DLD1 (cell line): ENCODE measurements around the gene NELL2.
"Not testable (repeated sequence)": the region's sequence is repeated elsewhere in the genome, so short reads cannot be mapped to it uniquely, and the experiment has no call there.

ENCODE experiments used
- in situ Hi-C: cut with HindIII; loops from 2 replicates; pipeline ENCODE4 v1.10.0; 2017; ENCODE audit warnings: low sequenced_read_pairs

Gene NELL2

GRCh38 chr12:44847888-44848702, 28.0 kb downstream of the NELL2 start:
- in situ Hi-C loops, result no loop called here

DNA sequence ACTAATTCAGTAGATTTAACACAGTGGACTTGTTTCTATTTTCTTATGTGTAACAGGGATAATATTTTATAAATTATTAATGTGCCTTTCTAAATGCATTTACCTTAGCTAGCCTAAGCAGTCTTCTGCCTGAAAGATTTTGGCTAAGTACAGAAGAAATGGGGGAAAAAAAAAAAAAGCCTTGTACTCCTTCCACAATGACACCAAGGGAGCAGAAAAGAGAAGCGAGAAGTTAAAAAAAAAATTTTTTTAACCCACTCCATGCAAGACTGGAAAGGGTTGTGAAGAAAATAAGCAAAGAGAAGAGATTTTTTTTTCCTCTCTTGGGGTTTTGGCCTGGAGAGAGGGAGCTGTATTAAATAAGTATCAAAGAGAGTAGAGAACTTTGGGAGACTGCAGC, 28.7 kb downstream of the NELL2 start:
- in situ Hi-C loops, result no loop called here

DNA sequence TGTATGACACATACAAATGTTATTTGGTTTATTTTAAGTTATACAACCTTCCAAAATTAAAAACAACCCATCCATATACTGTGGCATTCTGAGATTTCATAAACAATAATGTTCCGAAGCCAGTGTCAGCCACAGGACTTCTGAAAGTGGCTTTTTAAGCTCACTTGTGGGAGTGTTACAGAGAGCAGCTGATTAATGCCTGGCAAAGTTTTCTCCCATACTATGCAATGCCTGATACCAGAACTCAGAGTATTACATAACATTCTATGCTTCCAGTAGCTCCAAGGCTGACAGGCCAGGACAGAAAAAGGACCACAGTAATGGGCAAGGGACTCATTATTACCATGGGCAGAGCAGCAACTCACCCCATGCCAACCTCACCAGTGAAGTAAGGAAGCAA, 29.3 kb downstream of the NELL2 start:
- in situ Hi-C loops, result no loop called here

DNA sequence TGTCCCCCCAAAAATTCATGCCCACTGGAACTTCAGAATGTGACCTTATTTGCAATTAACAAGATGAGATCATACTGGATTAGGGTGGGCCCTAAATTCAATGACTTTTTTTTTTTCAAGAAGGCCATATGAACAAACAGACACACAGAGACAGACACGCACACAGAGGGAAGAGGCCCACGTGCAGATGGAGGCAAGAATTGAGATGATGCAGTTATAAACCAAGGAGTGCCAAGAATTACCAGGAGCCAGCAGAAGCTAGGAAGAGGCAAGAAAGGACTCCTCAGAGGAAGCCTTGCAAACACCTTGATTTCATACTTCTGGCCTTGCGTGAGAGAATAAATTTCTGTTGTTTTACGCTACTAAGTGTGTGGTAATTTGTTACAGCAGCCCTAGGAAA, 33.4 kb downstream of the NELL2 start:
- in situ Hi-C loops, result no loop called here

- in situ Hi-C loops, result no loop called here
Observed at GRCh38 chr12:44839785-44840184, 36.3 kb downstream of the NELL2 start.

GRCh38 chr12:44837114-44837755, 38.9 kb downstream of the NELL2 start:
- in situ Hi-C loops, result no loop called here

DNA sequence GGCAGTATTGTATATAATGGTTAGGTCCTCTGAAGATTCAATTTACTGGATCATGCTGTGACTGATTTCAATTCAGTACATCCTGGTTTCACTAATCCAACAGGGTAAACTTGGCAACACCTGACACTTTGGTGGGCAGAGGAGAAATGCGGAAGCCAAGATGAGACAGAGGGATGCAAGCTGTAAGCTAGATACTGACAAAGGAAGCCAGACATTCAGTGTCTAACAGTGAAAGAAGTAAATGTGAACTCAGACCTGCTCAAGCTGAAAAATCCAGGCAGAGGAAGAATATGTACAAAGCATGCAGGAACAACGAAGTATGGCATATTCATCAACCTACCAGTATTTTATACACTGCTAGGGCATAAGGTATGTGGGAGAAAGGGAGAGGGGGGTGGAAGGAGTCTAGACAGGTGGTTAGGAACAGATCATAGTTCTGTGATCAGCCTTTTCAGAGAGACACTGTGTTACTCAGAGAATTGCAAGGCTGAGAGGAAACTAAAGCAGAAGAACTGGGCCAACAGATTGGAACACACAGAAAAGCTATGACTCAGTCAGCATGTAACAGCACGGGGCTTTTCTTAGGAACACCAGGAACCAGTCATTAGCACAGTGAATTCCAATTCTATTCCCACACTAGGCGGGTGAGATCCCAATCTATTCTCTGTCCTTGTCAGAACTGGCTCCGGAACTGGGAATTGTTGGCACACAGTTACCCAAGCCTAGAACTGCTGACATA, 40.3 kb downstream of the NELL2 start:
- in situ Hi-C loops, result no loop called here

DNA sequence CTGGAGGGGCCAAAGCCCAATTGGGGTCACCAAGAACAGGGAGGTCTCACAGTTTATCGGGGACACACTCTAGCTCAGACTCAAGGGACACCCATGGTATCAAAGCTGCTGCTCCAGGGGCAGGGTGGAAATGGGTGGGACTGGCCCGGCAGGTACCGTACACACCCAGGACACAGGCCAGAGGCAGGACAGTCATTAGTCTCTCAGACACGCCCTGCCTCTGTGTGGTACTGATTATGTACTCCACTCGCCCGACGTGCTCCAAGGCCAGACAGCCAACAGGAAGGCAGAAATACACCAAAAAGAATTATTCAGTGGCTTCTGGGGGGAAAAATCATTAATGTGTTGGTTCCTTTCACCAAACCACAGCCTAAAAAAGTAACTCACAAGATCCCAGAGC, 41.1 kb downstream of the NELL2 start:
- in situ Hi-C loops, result not testable (repeated sequence)

- in situ Hi-C loops, result no loop called here
Observed at GRCh38 chr12:44833561-44833960, 42.6 kb downstream of the NELL2 start.

GRCh38 chr12:44830566-44831055, 45.5 kb downstream of the NELL2 start:
- in situ Hi-C loops, result no loop called here

DNA sequence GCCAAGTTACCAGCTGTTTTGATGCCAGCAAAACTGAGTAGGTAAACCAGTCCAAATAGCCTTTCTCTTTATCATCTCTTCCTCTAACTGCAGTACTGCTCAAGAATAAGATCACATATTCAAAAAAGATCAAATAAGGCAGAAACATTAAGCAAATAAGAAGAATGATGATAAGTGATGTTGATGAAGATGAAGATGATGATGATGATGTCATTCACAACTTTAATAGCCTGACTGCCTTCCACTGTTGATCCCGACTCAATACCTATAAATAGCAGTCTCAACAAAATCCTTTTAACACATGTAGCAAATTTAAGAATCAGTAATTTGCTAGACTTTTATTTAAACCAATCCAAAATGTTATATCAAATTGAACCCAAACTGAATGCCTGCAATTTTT, 47.1 kb downstream of the NELL2 start:
- in situ Hi-C loops, result no loop called here

DNA sequence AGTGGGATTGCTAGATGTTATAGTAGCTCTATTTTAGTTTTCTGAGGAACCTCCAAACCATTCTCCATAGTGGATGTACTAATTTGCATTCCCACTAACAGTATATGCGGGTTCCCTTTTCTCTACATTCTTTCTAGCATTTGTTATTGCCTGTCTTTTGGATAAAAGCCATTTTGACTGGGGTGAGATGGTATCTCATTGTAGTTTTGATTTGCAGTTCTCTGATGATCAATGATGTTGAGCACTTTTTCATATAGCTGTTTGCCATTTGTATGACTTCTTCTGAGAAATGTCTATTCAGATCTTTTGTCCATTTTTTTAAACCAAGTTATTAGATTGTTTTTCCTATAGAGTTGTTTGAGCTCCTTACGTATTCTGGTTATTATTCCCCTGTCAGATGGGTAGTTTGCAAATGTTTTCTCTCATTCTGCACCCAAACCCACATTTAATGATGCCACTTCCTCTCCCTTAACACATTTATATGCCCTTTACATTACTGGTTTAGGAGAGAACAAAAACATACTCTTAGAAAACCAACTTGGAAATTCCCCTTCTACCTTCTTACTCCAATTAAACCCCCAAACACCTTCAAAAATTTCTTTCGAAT, 48.2 kb downstream of the NELL2 start:
- in situ Hi-C loops, result no loop called here

- in situ Hi-C loops, result not testable (repeated sequence)
Observed at GRCh38 chr12:44821702-44822101, 54.4 kb downstream of the NELL2 start.

DNA sequence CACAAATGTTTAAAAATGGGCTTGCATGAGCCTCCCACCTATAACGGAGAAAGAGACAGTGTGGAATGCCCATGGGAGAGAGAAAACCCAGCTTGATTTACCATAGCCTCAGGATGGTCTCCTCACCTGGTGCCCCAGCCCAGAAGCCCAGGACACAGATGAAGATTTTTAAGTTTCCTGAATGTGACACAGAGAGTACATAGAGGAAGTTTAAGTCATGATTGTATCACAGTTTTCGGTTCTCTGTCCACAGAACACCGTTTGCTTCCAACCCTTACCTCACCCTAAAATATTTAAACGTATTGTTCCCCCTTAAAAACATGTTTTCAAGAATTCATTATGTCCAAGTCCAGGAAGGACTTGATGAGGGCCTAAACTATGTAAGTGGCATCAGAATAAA, 56.2 kb downstream of the NELL2 start:
- in situ Hi-C loops, result no loop called here

DNA sequence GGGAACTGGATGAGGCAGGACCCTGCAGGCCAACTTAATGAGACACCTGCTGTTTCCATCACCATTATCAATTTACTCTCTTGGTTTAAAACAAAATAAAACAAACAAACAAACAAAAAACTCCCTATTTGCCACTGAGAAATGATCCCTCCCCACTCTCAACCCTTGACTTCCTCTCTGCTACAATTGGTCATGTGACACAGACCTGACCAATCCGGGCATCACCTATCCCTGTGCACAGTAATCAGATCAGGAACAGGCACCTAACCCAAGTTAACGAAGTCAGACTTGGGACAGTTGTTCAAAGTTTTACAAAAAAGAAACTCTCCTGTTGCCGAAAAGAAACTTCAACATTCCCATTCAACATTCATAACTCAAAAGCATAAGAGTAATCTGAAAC, 58.4 kb downstream of the NELL2 start:
- in situ Hi-C loops, result no loop called here

DNA sequence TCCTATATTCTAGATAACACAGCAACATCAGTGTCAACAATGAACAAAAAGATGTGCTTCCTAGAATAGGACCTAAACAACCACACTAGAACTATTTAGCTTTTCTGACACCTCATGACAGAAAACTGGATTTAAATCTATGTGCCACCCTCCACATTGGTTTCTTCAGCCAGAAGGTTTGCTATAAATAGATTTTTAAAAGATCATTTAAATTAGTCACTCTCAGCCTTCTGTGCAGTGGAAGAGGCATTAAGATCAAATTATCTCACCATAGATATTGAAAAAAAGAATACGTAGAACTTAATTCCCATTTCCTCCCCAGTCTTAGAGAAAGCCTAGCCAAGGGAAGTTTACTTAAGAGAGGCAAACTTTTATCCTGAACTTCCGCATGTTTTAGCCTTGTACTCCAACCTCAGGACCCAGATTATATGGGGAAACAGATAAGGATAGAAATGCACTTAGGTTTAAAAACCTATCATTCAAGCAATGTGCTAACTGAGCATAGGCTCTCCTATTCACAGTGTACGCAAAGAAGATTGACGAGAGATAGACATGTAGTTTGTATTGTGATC, 59.6 kb downstream of the NELL2 start:
- in situ Hi-C loops, result no loop called here

DNA sequence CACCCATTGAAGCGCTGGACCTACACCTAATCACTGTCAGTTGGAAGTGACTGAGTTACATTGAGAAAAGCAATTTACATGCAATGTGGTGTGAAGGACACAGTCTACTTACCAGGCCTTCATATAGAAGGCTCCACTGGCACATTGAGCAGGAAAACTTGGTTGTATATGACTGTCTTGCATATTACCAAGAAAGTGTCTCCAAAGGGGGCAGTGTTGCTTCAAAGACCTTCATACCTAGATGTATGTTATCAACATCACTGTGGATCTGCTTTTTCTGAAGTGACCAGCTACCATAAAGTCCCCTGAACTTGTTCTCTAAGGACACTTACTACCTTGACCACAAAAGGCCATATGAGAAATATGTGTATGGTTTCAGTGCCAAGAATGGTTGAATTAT, 64.1 kb downstream of the NELL2 start:
- in situ Hi-C loops, result no loop called here

GRCh38 chr12:44804068-44804467, 72.0 kb downstream of the NELL2 start:
- in situ Hi-C loops, result no loop called here

DNA sequence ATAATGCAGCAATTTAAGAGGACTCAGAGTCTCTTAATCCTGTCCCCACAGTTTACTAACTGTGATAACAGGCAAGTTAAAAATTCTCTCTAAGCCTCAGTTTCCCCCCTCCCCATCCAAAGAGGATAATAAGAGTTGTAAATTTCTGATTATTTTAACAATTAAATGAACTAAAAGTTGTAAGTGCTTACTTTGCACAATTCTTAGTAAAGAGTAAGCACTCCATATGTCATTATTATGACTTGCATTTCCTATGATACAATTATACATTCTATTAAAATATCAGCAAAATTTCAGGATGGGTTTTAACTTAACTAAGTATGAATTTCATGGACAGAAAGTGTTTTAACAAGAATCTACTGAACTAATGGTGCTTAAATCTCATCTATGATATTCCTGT, 80.1 kb downstream of the NELL2 start:
- in situ Hi-C loops, result no loop called here

DNA sequence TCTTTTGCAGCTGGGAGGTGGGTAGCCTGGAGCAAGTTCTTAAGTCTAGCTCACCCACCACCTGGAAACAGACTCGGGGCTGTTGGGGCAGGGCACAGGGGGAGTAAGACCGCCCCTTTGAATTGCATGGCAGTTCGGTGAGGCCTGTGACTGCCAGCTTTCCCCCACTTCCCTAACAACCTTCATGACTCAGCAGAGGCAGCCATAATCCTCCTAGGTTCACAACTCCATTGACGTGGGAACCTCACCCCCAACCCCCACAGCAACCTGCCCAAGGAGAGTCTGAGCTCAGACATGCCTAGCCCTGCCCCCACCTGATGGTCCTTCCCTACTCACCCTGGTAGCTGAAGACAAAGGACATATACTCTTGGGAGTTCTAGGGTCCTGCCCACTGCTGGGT, 87.4 kb downstream of the NELL2 start:
- in situ Hi-C loops, result no loop called here

GRCh38 chr12:44780221-44780790, 95.8 kb downstream of the NELL2 start:
- in situ Hi-C loops, result no loop called here
